GM12874 (cell line): ENCODE measurements around the gene CALN1.

ENCODE experiments used
- CTCF ChIP-seq: IDR thresholded peaks from 2 replicates; pipeline ENCODE4 v1.5.1; 2011; ENCODE audit warnings: low read depth, mild to moderate bottlenecking, control low read depth, low read length, moderate library complexity; ENCODE audit not compliant: insufficient read depth

CALN1 gene

DNA sequence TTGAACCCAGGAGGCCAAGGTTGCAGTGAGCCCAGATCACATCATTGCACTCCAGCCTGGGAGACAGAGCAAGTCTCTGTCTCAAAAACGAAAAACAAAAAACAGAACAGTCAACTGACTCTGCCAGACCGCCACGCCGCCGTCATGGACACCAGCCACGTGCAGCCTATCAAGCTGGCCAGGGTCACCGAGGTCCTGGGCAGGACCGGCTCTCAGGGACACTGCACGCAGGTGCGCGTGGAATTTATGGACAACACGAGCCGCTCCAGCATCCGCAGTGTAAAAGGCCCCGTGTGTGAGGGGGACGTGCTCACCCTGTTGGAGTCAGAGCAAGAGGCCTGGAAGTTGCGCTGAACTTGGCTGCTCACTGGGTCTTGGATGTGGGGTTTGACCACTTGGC lies 470.0 kb downstream of the CALN1 start:
- no peak for TF ChIP-seq CTCF

- no peak for TF ChIP-seq CTCF
Observed at GRCh38 chr7:71937840-71938371, 474.2 kb downstream of the CALN1 start.

DNA sequence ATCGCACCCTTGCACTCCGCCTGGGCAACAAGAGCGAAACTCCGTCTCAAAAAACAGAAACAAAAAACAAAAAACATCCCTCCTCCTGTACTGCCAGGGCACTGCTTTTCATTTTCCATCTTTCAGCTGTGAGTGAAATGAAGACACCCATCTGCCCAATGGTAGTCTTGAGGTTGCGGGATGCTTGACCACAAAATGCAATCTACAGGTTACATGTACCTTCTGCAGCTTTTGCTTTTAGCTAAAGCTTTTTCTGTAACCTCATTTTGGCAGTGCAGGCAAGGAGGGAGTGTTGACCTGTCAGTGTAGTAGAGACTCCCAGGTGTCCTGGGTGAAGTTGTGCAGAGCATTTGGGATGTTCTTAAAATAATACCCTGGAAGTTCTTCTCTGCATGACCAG lies 476.5 kb downstream of the CALN1 start:
- TF ChIP-seq CTCF = no peak

DNA sequence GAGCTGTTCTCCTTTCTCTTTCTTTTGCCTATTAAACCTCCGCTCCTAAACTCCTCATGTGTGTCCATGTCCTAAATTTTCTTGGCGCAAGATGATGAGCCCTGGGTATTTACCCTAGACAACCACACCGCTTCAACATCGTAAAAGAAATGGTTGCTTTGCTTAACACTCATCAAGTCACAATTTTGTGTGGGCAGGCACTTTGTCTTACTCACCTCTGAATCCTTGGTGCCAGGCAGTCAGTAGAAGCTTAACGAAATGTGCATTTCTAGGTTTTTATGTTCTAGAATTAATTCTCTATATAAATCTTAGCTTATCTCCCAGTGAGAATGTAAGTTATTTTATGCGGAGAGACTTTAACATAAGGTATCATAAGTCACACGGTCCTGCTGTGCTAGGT lies 478.7 kb downstream of the CALN1 start:
- no peak for TF ChIP-seq CTCF

DNA sequence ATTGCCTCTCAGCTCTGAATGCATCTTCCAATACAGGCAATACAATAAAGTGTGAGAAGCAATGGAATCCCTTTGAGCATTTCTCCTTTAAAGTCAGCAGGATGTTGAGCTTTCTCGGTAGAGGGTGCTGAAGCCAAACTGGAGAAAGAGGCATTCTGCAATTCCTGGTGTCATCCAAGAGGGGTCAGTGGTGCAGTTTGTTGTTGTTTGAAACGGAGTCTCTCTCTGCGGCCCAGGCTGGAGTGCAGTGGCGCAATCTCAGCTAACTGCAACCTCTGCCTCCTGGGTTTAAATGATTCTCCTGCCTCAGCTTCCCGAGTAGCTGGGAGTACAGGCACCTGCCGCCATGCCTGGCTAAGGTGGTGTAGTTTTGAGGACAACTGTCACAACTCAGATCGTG lies 486.5 kb downstream of the CALN1 start:
- TF ChIP-seq CTCF = no peak

GRCh38 chr7:71912476-71912875 lies 499.7 kb downstream of the CALN1 start:
- TF ChIP-seq CTCF = no peak

- no peak for TF ChIP-seq CTCF
Observed at GRCh38 chr7:71911051-71911450, 501.1 kb downstream of the CALN1 start.
